Measurements from ENCODE around the gene USP6NL. TPM values are rescaled to one million over a fixed set of nuclear protein-coding genes. Genes with fewer than 3 reads are reported as not detected.
A peak's percentile ranks its signal among the peaks of the same experiment; 100 is the strongest.

The USP6NL gene
- total RNA-seq, 1 donor from 2014 or later = 29.6 TPM

- no peak for TF ChIP-seq CTCF (conservative IDR thresholded peaks at IDR 0.05)
- H3K27me3 Mint-ChIP-seq = peaks cover 6% of the 10 kb centered on the region
- no peak overlapping the region for H3K4me3 Mint-ChIP-seq
- no peaks in the 10 kb centered on the region for H3K4me1 Mint-ChIP-seq (ENCODE audit: unreplicated experiment)
- H3K36me3 Mint-ChIP-seq = no peaks in the 10 kb centered on the region
- no peaks in the 10 kb centered on the region for H3K9me3 Mint-ChIP-seq
- no peak overlapping the region for H3K27ac Mint-ChIP-seq
- DNase-seq (ENCODE audit: extremely low spot score, unreplicated experiment) = no peak
These were observed 180.8 kb downstream of the USP6NL start for GRCh38 chr10:11430421-11431215.

- H3K9me3 Mint-ChIP-seq = no peaks in the 10 kb centered on the region
- H3K36me3 Mint-ChIP-seq = no peaks in the 10 kb centered on the region
- peaks cover 2% of the 10 kb centered on the region for H3K27me3 Mint-ChIP-seq
- H3K27ac Mint-ChIP-seq = no peak overlapping the region
- no peak for TF ChIP-seq CTCF (conservative IDR thresholded peaks at IDR 0.05)
- no peak for DNase-seq (ENCODE audit: extremely low spot score, unreplicated experiment)
- no peaks in the 10 kb centered on the region for H3K4me1 Mint-ChIP-seq (ENCODE audit: unreplicated experiment)
- no peak overlapping the region for H3K4me3 Mint-ChIP-seq
These were observed 181.9 kb downstream of the USP6NL start for GRCh38 chr10:11429439-11430052.

- Mint-ChIP-seq H3K4me3 (no peak overlapping the region), H3K4me1 (ENCODE audit: unreplicated experiment) (no peaks in the 10 kb centered on the region), H3K9me3 (peaks cover 7% of the 10 kb centered on the region), H3K27me3 (no peaks in the 10 kb centered on the region), H3K36me3 (no peaks in the 10 kb centered on the region), H3K27ac (no peak overlapping the region)
- no peak for DNase-seq (ENCODE audit: extremely low spot score, unreplicated experiment)
- no peak for TF ChIP-seq CTCF (conservative IDR thresholded peaks at IDR 0.05)
These were observed 185.8 kb downstream of the USP6NL start for GRCh38 chr10:11425676-11426075.

GRCh38 chr10:11425296-11425610 is 186.2 kb downstream of the USP6NL start:
- DNase-seq (ENCODE audit: extremely low spot score, unreplicated experiment) = no peak
- no peak for TF ChIP-seq CTCF (conservative IDR thresholded peaks at IDR 0.05)
- H3K4me3 Mint-ChIP-seq = no peak overlapping the region
- no peaks in the 10 kb centered on the region for H3K27me3 Mint-ChIP-seq
- H3K9me3 Mint-ChIP-seq = peaks cover 7% of the 10 kb centered on the region
- no peaks in the 10 kb centered on the region for H3K36me3 Mint-ChIP-seq
- no peak overlapping the region for H3K27ac Mint-ChIP-seq
- no peaks in the 10 kb centered on the region for H3K4me1 Mint-ChIP-seq (ENCODE audit: unreplicated experiment)

- H3K9me3 Mint-ChIP-seq = peaks cover 13% of the 10 kb centered on the region
- H3K27me3 Mint-ChIP-seq = no peaks in the 10 kb centered on the region
- no peak overlapping the region for H3K27ac Mint-ChIP-seq
- H3K4me1 Mint-ChIP-seq (ENCODE audit: unreplicated experiment) = no peaks in the 10 kb centered on the region
- no peak overlapping the region for H3K4me3 Mint-ChIP-seq
- H3K36me3 Mint-ChIP-seq = no peaks in the 10 kb centered on the region
- DNase-seq (ENCODE audit: extremely low spot score, unreplicated experiment) = no peak
- TF ChIP-seq CTCF (conservative IDR thresholded peaks at IDR 0.05) = peak; percentile 93
These were observed 186.8 kb downstream of the USP6NL start for GRCh38 chr10:11424456-11425295.

All from type B pancreatic cell (in vitro differentiated cells).